ENCODE measurements around the gene FBXW2.

FBXW2 gene

GRCh38 chr9:120740132-120740531 lies 53.1 kb downstream of the FBXW2 start:
- DNase-seq: no peak

GRCh38 chr9:120737416-120738165 lies 55.6 kb downstream of the FBXW2 start:
- DNase-seq: no peak

GRCh38 chr9:120736881-120737280 lies 56.3 kb downstream of the FBXW2 start:
- DNase-seq: no peak

GRCh38 chr9:120735415-120736126 lies 57.6 kb downstream of the FBXW2 start:
- DNase-seq: no peak

- DNase-seq: no peak
Observed at GRCh38 chr9:120734607-120735410, 58.4 kb downstream of the FBXW2 start.

- no peak for DNase-seq
Observed at GRCh38 chr9:120733190-120733589, 60.0 kb downstream of the FBXW2 start.

- DNase-seq: no peak
Observed at GRCh38 chr9:120730654-120731514, 62.3 kb downstream of the FBXW2 start.

GRCh38 chr9:120729791-120730241 lies 63.4 kb downstream of the FBXW2 start:
- DNase-seq: no peak

GRCh38 chr9:120726484-120726883 lies 66.7 kb downstream of the FBXW2 start:
- DNase-seq: no peak

GRCh38 chr9:120725907-120726306 lies 67.3 kb downstream of the FBXW2 start:
- DNase-seq: no peak

GRCh38 chr9:120724757-120725400 lies 68.3 kb downstream of the FBXW2 start:
- DNase-seq: no peak

GRCh38 chr9:120723565-120723964 lies 69.7 kb downstream of the FBXW2 start:
- DNase-seq: no peak

- DNase-seq: no peak
Observed at GRCh38 chr9:120720404-120720803, 72.8 kb downstream of the FBXW2 start.

- no peak for DNase-seq
Observed at GRCh38 chr9:120718316-120718715, 74.9 kb downstream of the FBXW2 start.

GRCh38 chr9:120717176-120717575 lies 76.0 kb downstream of the FBXW2 start:
- no peak for DNase-seq

- DNase-seq: no peak
Observed at GRCh38 chr9:120716483-120716882, 76.7 kb downstream of the FBXW2 start.

- DNase-seq: no peak
Observed at GRCh38 chr9:120715389-120715924, 77.8 kb downstream of the FBXW2 start.

- no peak for DNase-seq
Observed at GRCh38 chr9:120714846-120715388, 78.3 kb downstream of the FBXW2 start.

GRCh38 chr9:120714088-120714845 lies 78.9 kb downstream of the FBXW2 start, which contains the start of gene MEGF9:
Gene MEGF9, minus strand, starts transcription at chr9:120714470. Its CDS starts 112 bp downstream, at chr9:120714358.
- peak; percentile 93 for DNase-seq

All from DMS79 treated with DMSO at 0.1 percent for 48 hours (cell line).